HL-60 (cell line): Measurements from ENCODE around the gene TRIM9.

Experiments used
- TF ChIP-seq, protein P1 (sequence below): IDR thresholded peaks from 2 replicates; pipeline ENCODE4 v1.6.1; 2012; ENCODE audit warnings: low read depth; ENCODE audit not compliant: insufficient replicate concordance
- TF ChIP-seq, protein P2 (sequence below): IDR thresholded peaks from one replicate; pipeline ENCODE4 v1.5.1; 2011; ENCODE audit warnings: low read length, control low read depth, inconsistent platforms; ENCODE audit not compliant: insufficient read depth

GRCh38 chr14:51079489-51079888 lies 15.4 kb downstream of the TRIM9 start:
- TF ChIP-seq, protein P1, sequence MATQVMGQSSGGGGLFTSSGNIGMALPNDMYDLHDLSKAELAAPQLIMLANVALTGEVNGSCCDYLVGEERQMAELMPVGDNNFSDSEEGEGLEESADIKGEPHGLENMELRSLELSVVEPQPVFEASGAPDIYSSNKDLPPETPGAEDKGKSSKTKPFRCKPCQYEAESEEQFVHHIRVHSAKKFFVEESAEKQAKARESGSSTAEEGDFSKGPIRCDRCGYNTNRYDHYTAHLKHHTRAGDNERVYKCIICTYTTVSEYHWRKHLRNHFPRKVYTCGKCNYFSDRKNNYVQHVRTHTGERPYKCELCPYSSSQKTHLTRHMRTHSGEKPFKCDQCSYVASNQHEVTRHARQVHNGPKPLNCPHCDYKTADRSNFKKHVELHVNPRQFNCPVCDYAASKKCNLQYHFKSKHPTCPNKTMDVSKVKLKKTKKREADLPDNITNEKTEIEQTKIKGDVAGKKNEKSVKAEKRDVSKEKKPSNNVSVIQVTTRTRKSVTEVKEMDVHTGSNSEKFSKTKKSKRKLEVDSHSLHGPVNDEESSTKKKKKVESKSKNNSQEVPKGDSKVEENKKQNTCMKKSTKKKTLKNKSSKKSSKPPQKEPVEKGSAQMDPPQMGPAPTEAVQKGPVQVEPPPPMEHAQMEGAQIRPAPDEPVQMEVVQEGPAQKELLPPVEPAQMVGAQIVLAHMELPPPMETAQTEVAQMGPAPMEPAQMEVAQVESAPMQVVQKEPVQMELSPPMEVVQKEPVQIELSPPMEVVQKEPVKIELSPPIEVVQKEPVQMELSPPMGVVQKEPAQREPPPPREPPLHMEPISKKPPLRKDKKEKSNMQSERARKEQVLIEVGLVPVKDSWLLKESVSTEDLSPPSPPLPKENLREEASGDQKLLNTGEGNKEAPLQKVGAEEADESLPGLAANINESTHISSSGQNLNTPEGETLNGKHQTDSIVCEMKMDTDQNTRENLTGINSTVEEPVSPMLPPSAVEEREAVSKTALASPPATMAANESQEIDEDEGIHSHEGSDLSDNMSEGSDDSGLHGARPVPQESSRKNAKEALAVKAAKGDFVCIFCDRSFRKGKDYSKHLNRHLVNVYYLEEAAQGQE, result no peak
- TF ChIP-seq, protein P2, sequence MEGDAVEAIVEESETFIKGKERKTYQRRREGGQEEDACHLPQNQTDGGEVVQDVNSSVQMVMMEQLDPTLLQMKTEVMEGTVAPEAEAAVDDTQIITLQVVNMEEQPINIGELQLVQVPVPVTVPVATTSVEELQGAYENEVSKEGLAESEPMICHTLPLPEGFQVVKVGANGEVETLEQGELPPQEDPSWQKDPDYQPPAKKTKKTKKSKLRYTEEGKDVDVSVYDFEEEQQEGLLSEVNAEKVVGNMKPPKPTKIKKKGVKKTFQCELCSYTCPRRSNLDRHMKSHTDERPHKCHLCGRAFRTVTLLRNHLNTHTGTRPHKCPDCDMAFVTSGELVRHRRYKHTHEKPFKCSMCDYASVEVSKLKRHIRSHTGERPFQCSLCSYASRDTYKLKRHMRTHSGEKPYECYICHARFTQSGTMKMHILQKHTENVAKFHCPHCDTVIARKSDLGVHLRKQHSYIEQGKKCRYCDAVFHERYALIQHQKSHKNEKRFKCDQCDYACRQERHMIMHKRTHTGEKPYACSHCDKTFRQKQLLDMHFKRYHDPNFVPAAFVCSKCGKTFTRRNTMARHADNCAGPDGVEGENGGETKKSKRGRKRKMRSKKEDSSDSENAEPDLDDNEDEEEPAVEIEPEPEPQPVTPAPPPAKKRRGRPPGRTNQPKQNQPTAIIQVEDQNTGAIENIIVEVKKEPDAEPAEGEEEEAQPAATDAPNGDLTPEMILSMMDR, result no peak
